Measurements from ENCODE around the gene CLEC7A. TPM values are rescaled to one million over a fixed set of nuclear protein-coding genes. Genes with fewer than 3 reads are reported as not detected.

Gene CLEC7A
- total and polyA plus RNA-seq, 9 of the 15 experiments (the other 6 are each of a cell fraction or from before 2014, with no cell fraction given) = 0.16 TPM; not detected in 8

GRCh38 chr12:10110256-10110844 is 19.6 kb downstream of the CLEC7A start:
- Histone ChIP-seq H3K4me1 (replicated peaks in 1 of 2; ENCODE audit: control insufficient read depth in 2 of 2, insufficient read depth in 2 of 2, low read length in 2 of 2) (peaks cover 0 to 5% of the 10 kb centered on the region in 2 experiments; a peak in 2 of 5 replicates), H3K27me3 (ENCODE audit: control insufficient read depth in 2 of 2, insufficient read depth in 2 of 2, low read length in 2 of 2) (no peaks in the 10 kb centered on the region; a peak in 2 of 5 replicates), H3K36me3 (ENCODE audit: control insufficient read depth, insufficient read depth, low read length) (no peaks in the 10 kb centered on the region), H2AFZ (ENCODE audit: low read depth, low read length) (no peak overlapping the region), H3K9me3 (replicated peaks; ENCODE audit: control insufficient read depth, insufficient read depth, low read depth, low read length) (no peaks in the 10 kb centered on the region), H3K4me3 (no peak overlapping the region), H4K20me1 (replicated peaks; ENCODE audit: control insufficient read depth, insufficient read depth, low read length) (no peaks in the 10 kb centered on the region), H3K4me2 (ENCODE audit: insufficient read depth, low read length) (no peak overlapping the region), H3K9me1 (ENCODE audit: control insufficient read depth, insufficient read depth, low read length) (no peaks in the 10 kb centered on the region), H3K27ac (ENCODE audit: extremely low read depth, low read depth, low read length) (no peak overlapping the region), H3K9ac (ENCODE audit: insufficient read depth in 1 of 2, low read depth in 2 of 2, low read length in 2 of 2) (no peak overlapping the region), H3K79me2 (ENCODE audit: control insufficient read depth, insufficient read depth, low read length) (no peaks in the 10 kb centered on the region)
- intact Hi-C loops (cut with micrococcal nuclease) = no loop called here
- TF ChIP-seq HCFC1 (IDR thresholded peaks at IDR 0.05; ENCODE audit: low read depth, low read length) (no peak), RBM39 (optimal IDR thresholded peaks at IDR 0.05; ENCODE audit: low read depth, low read length) (no peak), ZFX (CRISPR knock-in tag; IDR thresholded peaks at IDR 0.05) (no peak), NR4A1 (CRISPR knock-in tag; IDR thresholded peaks at IDR 0.05) (no peak), NR4A1 (tag; IDR thresholded peaks at IDR 0.05) (no peak), HDGF (IDR thresholded peaks at IDR 0.05) (no peak), MTA3 (IDR thresholded peaks at IDR 0.05; ENCODE audit: borderline replicate concordance) (no peak), IRF2 (CRISPR knock-in tag; IDR thresholded peaks at IDR 0.05) (no peak), ZNF324 (CRISPR knock-in tag; IDR thresholded peaks at IDR 0.05) (no peak), ZKSCAN1 (IDR thresholded peaks at IDR 0.05; ENCODE audit: low read depth, low read length) (no peak), ZBTB1 (CRISPR knock-in tag; IDR thresholded peaks at IDR 0.05; ENCODE audit: borderline replicate concordance, low read depth) (no peak), ZNF655 (CRISPR knock-in tag; IDR thresholded peaks at IDR 0.05) (no peak), DLX4 (CRISPR knock-in tag; IDR thresholded peaks at IDR 0.05) (no peak)
- no peak for FAIRE-seq
- 24% methylated on average over 2 of the region's 2 CpGs for WGBS (ENCODE audit: insufficient coverage, low coverage, missing lambda C conversion rate)
- in situ Hi-C loops (cut with MboI) = no loop called here
- no peak for ATAC-seq
- BruUV-seq (replicated peaks) = no TSS peak
- POLR2A ChIA-PET = no interaction called here
- DNase-seq (ENCODE audit: extremely low read depth in 1 of 4, low spot score in 3 of 4) = no peak
- CTCF ChIA-PET (ENCODE audit: low intra/inter-chr PET ratio) = no interaction called here

All from K562 (cell line).